ENCODE data around the gene EGR1. TPM values are rescaled to one million over a fixed set of nuclear protein-coding genes. Genes with fewer than 3 reads are reported as not detected.
A peak's percentile ranks its signal among the peaks of the same experiment; 100 is the strongest.

The EGR1 gene
- total RNA-seq, 2 donors from 2014 or later, result 94.3 to 105 TPM

- ATAC-seq (replicated peaks in 1 of 2), result no peak
- H3K27me3 Mint-ChIP-seq (ENCODE audit: low read depth), result no peaks in the 10 kb centered on the region
- no peaks in the 10 kb centered on the region for H3K36me3 Mint-ChIP-seq (ENCODE audit: insufficient read depth in 2 of 2)
Observed at GRCh38 chr5:138445547-138446271, 19.6 kb upstream of the EGR1 start.

GRCh38 chr5:138448070-138448469, 17.2 kb upstream of the EGR1 start:
- Mint-ChIP-seq H3K9me3 (no peaks in the 10 kb centered on the region), H3K36me3 (ENCODE audit: insufficient read depth in 2 of 2) (no peaks in the 10 kb centered on the region), H3K4me3 (no peak overlapping the region), H3K4me1 (ENCODE audit: low read depth) (peaks cover 7% of the 10 kb centered on the region), H3K27me3 (ENCODE audit: low read depth) (no peaks in the 10 kb centered on the region), H3K27ac (no peak overlapping the region)
- DNase-seq, result no peak
- ATAC-seq (replicated peaks in 1 of 2), result no peak

More at GRCh38 chr5:138445547-138446271, 19.6 kb upstream of the EGR1 start:
- Mint-ChIP-seq H3K4me3 (no peak overlapping the region), H3K4me1 (ENCODE audit: low read depth) (peaks cover 7% of the 10 kb centered on the region), H3K9me3 (no peaks in the 10 kb centered on the region), H3K27ac (no peak overlapping the region)
- no peak for DNase-seq

- ATAC-seq (replicated peaks in 1 of 2) (no peak), DNase-seq (no peak)
- H3K27me3 Mint-ChIP-seq (ENCODE audit: low read depth), result no peaks in the 10 kb centered on the region
- no peaks in the 10 kb centered on the region for H3K36me3 Mint-ChIP-seq (ENCODE audit: insufficient read depth in 2 of 2)
- peaks cover 7% of the 10 kb centered on the region for H3K4me1 Mint-ChIP-seq (ENCODE audit: low read depth)
- no peak overlapping the region for H3K27ac Mint-ChIP-seq
- H3K9me3 Mint-ChIP-seq, result no peaks in the 10 kb centered on the region
- H3K4me3 Mint-ChIP-seq, result no peak overlapping the region
Observed at GRCh38 chr5:138448481-138449398, 16.5 kb upstream of the EGR1 start.

GRCh38 chr5:138449501-138450239, 15.6 kb upstream of the EGR1 start:
- DNase-seq (peak; percentile 88 to 91), ATAC-seq (replicated peaks in 1 of 2) (peak; percentile 89 to 94)
- no peaks in the 10 kb centered on the region for H3K27me3 Mint-ChIP-seq (ENCODE audit: low read depth)
- no peaks in the 10 kb centered on the region for H3K36me3 Mint-ChIP-seq (ENCODE audit: insufficient read depth in 2 of 2)
- no peak overlapping the region for H3K27ac Mint-ChIP-seq
- H3K9me3 Mint-ChIP-seq, result no peaks in the 10 kb centered on the region
- H3K4me3 Mint-ChIP-seq, result peak overlapping the region; percentile 67 to 72
- H3K4me1 Mint-ChIP-seq (ENCODE audit: low read depth), result peaks cover 7% of the 10 kb centered on the region

- Mint-ChIP-seq H3K9me3 (no peaks in the 10 kb centered on the region), H3K27me3 (ENCODE audit: low read depth) (no peaks in the 10 kb centered on the region), H3K27ac (no peak overlapping the region), H3K4me1 (ENCODE audit: low read depth) (peaks cover 7% of the 10 kb centered on the region), H3K4me3 (no peak overlapping the region), H3K36me3 (ENCODE audit: insufficient read depth in 2 of 2) (no peaks in the 10 kb centered on the region)
- DNase-seq (no peak), ATAC-seq (replicated peaks in 1 of 2) (no peak)
Observed at GRCh38 chr5:138450971-138451370, 14.3 kb upstream of the EGR1 start.

GRCh38 chr5:138452720-138453119, 12.6 kb upstream of the EGR1 start:
- DNase-seq, result no peak
- no peaks in the 10 kb centered on the region for H3K9me3 Mint-ChIP-seq

GRCh38 chr5:138453590-138453989, 11.7 kb upstream of the EGR1 start:
- Mint-ChIP-seq H3K9me3 (no peaks in the 10 kb centered on the region), H3K36me3 (ENCODE audit: insufficient read depth in 2 of 2) (no peaks in the 10 kb centered on the region), H3K27me3 (ENCODE audit: low read depth) (no peaks in the 10 kb centered on the region), H3K27ac (no peak overlapping the region), H3K4me1 (ENCODE audit: low read depth) (peaks cover 18% of the 10 kb centered on the region), H3K4me3 (no peak overlapping the region)
- no peak for DNase-seq
- ATAC-seq (replicated peaks in 1 of 2), result no peak

More at GRCh38 chr5:138452720-138453119, 12.6 kb upstream of the EGR1 start:
- ATAC-seq (replicated peaks in 1 of 2), result no peak
- Mint-ChIP-seq H3K4me3 (no peak overlapping the region), H3K27ac (no peak overlapping the region), H3K36me3 (ENCODE audit: insufficient read depth in 2 of 2) (no peaks in the 10 kb centered on the region), H3K27me3 (ENCODE audit: low read depth) (no peaks in the 10 kb centered on the region), H3K4me1 (ENCODE audit: low read depth) (peaks cover 11% of the 10 kb centered on the region)

- Mint-ChIP-seq H3K4me1 (ENCODE audit: low read depth) (peaks cover 23% of the 10 kb centered on the region), H3K9me3 (no peaks in the 10 kb centered on the region), H3K27me3 (ENCODE audit: low read depth) (no peaks in the 10 kb centered on the region), H3K4me3 (no peak overlapping the region), H3K36me3 (ENCODE audit: insufficient read depth in 2 of 2) (no peaks in the 10 kb centered on the region), H3K27ac (no peak overlapping the region)
- no peak for DNase-seq
- ATAC-seq (replicated peaks in 1 of 2), result no peak
Observed at GRCh38 chr5:138454121-138454520, 11.2 kb upstream of the EGR1 start.

GRCh38 chr5:138455232-138455930, 9.9 kb upstream of the EGR1 start:
- H3K27ac Mint-ChIP-seq, result no peak overlapping the region
- no peak for ATAC-seq (replicated peaks in 1 of 2)

GRCh38 chr5:138457531-138458275, 7.6 kb upstream of the EGR1 start:
- Mint-ChIP-seq H3K36me3 (ENCODE audit: insufficient read depth in 2 of 2) (no peaks in the 10 kb centered on the region), H3K27ac (peak overlapping the region; percentile 39), H3K27me3 (ENCODE audit: low read depth) (no peaks in the 10 kb centered on the region), H3K9me3 (no peaks in the 10 kb centered on the region), H3K4me1 (ENCODE audit: low read depth) (peaks cover 44% of the 10 kb centered on the region), H3K4me3 (peak overlapping the region; percentile 49 to 79)
- ATAC-seq (replicated peaks in 1 of 2) (no peak), DNase-seq (no peak)

More at GRCh38 chr5:138455232-138455930, 9.9 kb upstream of the EGR1 start:
- Mint-ChIP-seq H3K9me3 (no peaks in the 10 kb centered on the region), H3K4me1 (ENCODE audit: low read depth) (peaks cover 29% of the 10 kb centered on the region), H3K36me3 (ENCODE audit: insufficient read depth in 2 of 2) (no peaks in the 10 kb centered on the region), H3K4me3 (no peak overlapping the region), H3K27me3 (ENCODE audit: low read depth) (no peaks in the 10 kb centered on the region)
- no peak for DNase-seq

GRCh38 chr5:138458384-138458783, 6.9 kb upstream of the EGR1 start:
- no peak for DNase-seq
- Mint-ChIP-seq H3K4me3 (peak overlapping the region in 1 of 2 donors; percentile 93), H3K36me3 (ENCODE audit: insufficient read depth in 2 of 2) (no peaks in the 10 kb centered on the region), H3K9me3 (no peaks in the 10 kb centered on the region), H3K27me3 (ENCODE audit: low read depth) (no peaks in the 10 kb centered on the region), H3K27ac (no peak overlapping the region), H3K4me1 (ENCODE audit: low read depth) (peaks cover 44% of the 10 kb centered on the region)
- no peak for ATAC-seq (replicated peaks in 1 of 2)

GRCh38 chr5:138458856-138459255, 6.4 kb upstream of the EGR1 start:
- Mint-ChIP-seq H3K9me3 (no peaks in the 10 kb centered on the region), H3K27me3 (ENCODE audit: low read depth) (no peaks in the 10 kb centered on the region), H3K4me3 (peak overlapping the region; percentile 60 to 93), H3K27ac (peak overlapping the region; percentile 69), H3K36me3 (ENCODE audit: insufficient read depth in 2 of 2) (no peaks in the 10 kb centered on the region), H3K4me1 (ENCODE audit: low read depth) (peaks cover 44% of the 10 kb centered on the region)
- ATAC-seq (replicated peaks in 1 of 2), result peak; percentile 20 to 35
- no peak for DNase-seq
